Thoracic aorta (tissue), 2 donors: ENCODE measurements around the gene RIN1. TPM values are rescaled to one million over a fixed set of nuclear protein-coding genes. Genes with fewer than 3 reads are reported as not detected.

Source experiments
- ATAC-seq: fragments of 150-250 bp; one replicate; pipeline ENCODE4 v1.8.0; 2017; ENCODE audit warnings: low read depth; ENCODE audit not compliant: insufficient number of reproducible peaks, low FRiP score
- DNase-seq: peaks from one replicate; pipeline ENCODE4 v3.0.0-alpha.2; 2020; ENCODE audit warnings: low spot score
- H3K27ac ChIP-seq, 2 donors: fragments of 200-600 bp; sonication (generic); 1 replicate in 1 of 2; 2 replicates in 1 of 2; pipeline ENCODE4 v1.5.1; 2016; ENCODE audit warnings: mild to moderate bottlenecking in 2 of 2, moderate library complexity in 2 of 2
- H3K27me3 ChIP-seq: fragments of 200-600 bp; sonication (generic); replicated peaks from 2 replicates; pipeline ENCODE4 v1.6.0; 2016; ENCODE audit warnings: mild to moderate bottlenecking; ENCODE audit not compliant: insufficient read depth
- H3K36me3 ChIP-seq: fragments of 200-600 bp; sonication (generic); one replicate; pipeline ENCODE4 v1.5.1; 2016
- H3K4me1 ChIP-seq, 2 donors: fragments of 200-600 bp; sonication (generic); 1 replicate in 1 of 2; 2 replicates in 1 of 2; pipeline versions ENCODE4 v1.5.1 to v1.6.0; 2016; ENCODE audit warnings: low read depth in 2 of 2, mild to moderate bottlenecking in 1 of 2; ENCODE audit not compliant: control insufficient read depth in 1 of 2
- H3K4me3 ChIP-seq: fragments of 200-600 bp; sonication (generic); 2 replicates; pipeline ENCODE4 v1.5.1; 2016; ENCODE audit warnings: mild to moderate bottlenecking
- H3K9me3 ChIP-seq: fragments of 200-600 bp; sonication (generic); 2 replicates; pipeline ENCODE4 v1.5.1; 2016
- total RNA-seq, 2 donors: library from RNA; depleted of rRNA; stranded (reverse); fragments of >200 nt; gene quantifications; one replicate each; pipeline versions ENCODE4 v1.1.0 to v1.2.3, GENCODE V29; 2016
- TF ChIP-seq, protein P1 (sequence below): fragments of 200-600 bp; sonication (generic); IDR thresholded peaks from one replicate; pipeline ENCODE4 v1.5.1; 2019; ENCODE audit warnings: antibody characterized with exemption

The RIN1 gene
- total RNA-seq, 2 donors from 2014 or later: 7.7 to 7.8 TPM

DNA sequence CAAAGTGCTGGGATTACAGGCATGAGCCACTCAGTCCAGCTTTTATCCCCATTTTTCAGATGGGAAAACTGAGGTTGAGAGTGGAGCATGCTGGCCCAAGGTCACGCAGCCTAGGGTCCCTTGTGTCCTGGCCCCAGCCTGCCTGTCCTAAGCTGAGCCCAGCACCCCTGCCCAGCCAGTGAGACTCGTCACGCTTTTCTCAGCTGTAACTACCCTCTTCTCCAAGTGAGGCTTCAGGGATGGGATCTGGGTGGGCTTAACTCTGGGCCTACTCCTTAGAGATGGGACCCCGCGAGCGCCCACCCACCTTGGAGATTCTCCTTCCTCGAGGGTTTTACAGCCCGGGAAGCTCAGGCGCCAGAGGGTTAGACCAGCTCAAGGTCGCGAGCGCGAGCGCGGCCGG, 44.9 kb downstream of the RIN1 start:
- no peak for DNase-seq
- no peak for ATAC-seq
- no peaks in the 10 kb centered on the region for H3K36me3 ChIP-seq
- no peaks in the 10 kb centered on the region for H3K27me3 ChIP-seq
- H3K27ac ChIP-seq: no peak overlapping the region
- TF ChIP-seq, protein P1, sequence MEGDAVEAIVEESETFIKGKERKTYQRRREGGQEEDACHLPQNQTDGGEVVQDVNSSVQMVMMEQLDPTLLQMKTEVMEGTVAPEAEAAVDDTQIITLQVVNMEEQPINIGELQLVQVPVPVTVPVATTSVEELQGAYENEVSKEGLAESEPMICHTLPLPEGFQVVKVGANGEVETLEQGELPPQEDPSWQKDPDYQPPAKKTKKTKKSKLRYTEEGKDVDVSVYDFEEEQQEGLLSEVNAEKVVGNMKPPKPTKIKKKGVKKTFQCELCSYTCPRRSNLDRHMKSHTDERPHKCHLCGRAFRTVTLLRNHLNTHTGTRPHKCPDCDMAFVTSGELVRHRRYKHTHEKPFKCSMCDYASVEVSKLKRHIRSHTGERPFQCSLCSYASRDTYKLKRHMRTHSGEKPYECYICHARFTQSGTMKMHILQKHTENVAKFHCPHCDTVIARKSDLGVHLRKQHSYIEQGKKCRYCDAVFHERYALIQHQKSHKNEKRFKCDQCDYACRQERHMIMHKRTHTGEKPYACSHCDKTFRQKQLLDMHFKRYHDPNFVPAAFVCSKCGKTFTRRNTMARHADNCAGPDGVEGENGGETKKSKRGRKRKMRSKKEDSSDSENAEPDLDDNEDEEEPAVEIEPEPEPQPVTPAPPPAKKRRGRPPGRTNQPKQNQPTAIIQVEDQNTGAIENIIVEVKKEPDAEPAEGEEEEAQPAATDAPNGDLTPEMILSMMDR: no peak
- H3K9me3 ChIP-seq: no peaks in the 10 kb centered on the region
- H3K4me1 ChIP-seq: peaks cover 22 to 37% of the 10 kb centered on the region in 2 donors
- H3K4me3 ChIP-seq: peak overlapping the region; percentile 71

DNA sequence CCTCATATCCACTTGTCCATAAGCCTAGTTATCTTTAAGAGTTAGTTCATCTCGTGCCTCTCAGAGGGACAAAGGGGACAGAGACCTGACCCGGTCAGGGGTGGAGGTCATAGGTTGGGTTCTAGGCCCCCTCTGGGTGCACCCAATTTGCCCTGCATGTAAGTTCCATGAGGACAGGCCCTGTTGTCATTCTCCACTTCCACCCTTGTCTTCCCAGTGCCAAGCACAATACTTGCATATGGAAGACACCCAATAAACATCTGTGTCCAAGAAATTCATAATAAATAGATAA, 46.0 kb downstream of the RIN1 start:
- Histone ChIP-seq H3K36me3 (no peaks in the 10 kb centered on the region), H3K27me3 (no peaks in the 10 kb centered on the region), H3K4me1 (peaks cover 22 to 39% of the 10 kb centered on the region in 2 donors), H3K27ac (no peak overlapping the region), H3K9me3 (no peaks in the 10 kb centered on the region), H3K4me3 (no peak overlapping the region)
- ATAC-seq (no peak), DNase-seq (no peak)
- TF ChIP-seq, protein P1: no peak

DNA sequence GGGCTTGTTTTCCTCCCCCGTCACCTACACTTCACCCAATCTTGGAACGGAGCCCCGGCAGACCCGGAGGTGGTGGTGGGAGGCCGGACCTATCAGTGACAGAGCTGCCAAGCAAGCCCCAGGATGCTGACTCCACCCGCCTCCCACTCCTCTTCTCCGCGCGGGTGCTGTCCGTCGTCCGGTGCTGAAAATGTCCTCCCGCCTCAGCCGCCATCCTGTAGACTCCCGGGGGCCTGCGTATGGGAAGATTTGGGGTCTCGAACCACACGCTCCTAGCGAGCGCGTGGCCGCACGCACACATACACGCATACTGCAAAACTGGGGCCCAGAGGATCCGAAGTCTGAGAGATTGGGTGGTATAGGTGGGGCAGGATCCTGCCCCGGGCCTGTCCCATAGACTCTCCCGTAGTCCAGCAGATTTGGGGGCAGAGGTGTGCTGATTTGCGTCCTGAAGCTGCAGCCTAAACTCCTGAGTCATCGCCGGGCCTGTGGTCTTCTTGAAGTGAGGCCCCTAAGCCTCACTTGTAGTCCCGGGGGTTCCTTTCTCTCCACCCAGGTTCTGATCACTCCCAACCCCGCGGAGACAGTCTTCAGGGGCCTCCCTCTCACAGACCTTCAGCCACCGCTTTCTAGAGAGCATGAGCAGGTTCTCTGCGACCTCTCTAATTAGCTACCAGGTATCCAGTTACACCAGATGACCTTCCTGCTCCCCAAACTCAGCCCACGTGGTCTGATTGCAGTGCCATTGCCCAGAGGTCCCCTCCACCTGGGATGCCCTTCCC, 46.5 kb downstream of the RIN1 start:
- no peaks in the 10 kb centered on the region for H3K27me3 ChIP-seq
- peak overlapping the region; percentile 73 to 81 for H3K27ac ChIP-seq
- TF ChIP-seq, protein P1: no peak
- no peaks in the 10 kb centered on the region for H3K36me3 ChIP-seq
- peak; percentile 7 for ATAC-seq
- H3K9me3 ChIP-seq: no peaks in the 10 kb centered on the region
- H3K4me3 ChIP-seq: peak overlapping the region; percentile 71
- peaks cover 22 to 41% of the 10 kb centered on the region in 2 donors for H3K4me1 ChIP-seq
- DNase-seq: no peak

DNA sequence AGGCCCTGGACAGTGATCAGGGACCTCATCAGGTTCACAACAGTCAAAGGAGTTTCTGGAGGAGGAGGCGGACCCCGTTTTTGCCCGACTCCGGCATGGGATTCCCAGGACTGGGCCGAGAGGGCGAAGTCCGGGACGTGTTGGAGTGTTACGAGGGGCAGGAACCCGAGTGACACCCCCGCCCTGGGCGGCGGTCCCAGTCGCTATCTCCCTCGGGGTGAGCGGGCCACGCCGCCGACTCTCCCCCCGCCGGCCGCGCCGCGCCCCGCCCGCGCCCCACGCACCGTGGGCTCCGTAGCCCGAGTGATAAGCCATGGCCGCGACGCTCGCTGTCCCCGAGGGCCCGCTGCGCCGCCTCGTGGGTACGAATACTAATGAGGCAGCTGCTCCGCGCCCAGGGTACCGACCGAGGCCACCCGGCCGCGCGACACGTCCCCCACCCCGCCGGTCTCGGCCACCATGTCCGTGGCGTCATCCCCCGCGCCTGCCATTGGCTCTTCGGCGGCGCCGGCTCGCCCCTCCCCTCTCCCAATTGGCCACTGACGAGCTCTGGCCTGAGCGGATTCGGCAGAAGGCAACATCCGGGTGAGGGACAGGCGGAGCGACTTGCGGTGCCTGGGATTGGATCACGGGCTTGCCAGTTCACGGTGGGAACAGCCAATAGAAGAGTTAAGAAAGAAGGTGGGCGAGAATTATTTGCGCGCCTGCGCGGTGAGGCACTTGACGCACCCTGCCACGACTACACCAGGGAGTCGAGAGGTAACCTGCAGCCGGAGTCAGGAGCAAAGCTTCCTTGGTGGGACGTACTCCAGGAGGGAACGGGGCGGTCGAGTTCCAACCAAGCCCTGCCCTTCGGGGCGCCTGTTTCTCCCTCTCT, 47.3 kb downstream of the RIN1 start, which contains the start of gene YIF1A:
Gene YIF1A, minus strand, starts transcription at position 473 of the 877 bp plus-strand sequence. Its CDS starts 158 bp downstream, at position 315.
- Histone ChIP-seq H3K36me3 (peaks cover 4% of the 10 kb centered on the region), H3K27ac (peak within 1 kb of the TSS; percentile 73 to 81), H3K27me3 (no peaks in the 10 kb centered on the region), H3K9me3 (no peaks in the 10 kb centered on the region), H3K4me1 (peaks cover 22 to 41% of the 10 kb centered on the region in 2 donors), H3K4me3 (peak within 1 kb of the TSS; percentile 71)
- TF ChIP-seq, protein P1: no peak
- peak; percentile 94 for ATAC-seq
- DNase-seq: peak; percentile 97
